ENCODE results near the gene TAF7.
A peak's percentile ranks its signal among the peaks of the same experiment; 100 is the strongest.

TAF7 gene

DNA sequence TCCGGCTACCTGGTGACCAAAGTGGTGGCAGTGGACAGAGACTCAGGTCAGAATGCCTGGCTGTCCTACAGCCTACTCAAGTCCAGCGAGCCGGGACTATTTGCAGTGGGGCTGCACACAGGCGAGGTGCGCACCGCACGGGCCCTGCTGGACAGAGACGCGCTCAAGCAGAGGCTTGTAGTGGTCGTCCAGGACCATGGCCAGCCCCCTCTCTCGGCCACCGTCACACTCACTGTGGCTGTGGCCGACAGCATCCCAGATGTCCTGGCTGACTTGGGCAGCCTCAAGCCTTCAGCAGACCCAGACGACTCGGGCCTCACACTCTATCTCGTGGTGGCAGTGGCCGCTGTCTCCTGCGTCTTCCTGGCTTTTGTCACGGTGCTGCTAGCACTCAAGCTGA is 36.4 kb upstream of the TAF7 start:
- H3K9ac ChIP-seq (ENCODE audit: low read depth, low read length, poor library complexity, severe bottlenecking) = no peak overlapping the region
- no peaks in the 10 kb centered on the region for H3F3A ChIP-seq (ENCODE audit: low read depth)
- no peak overlapping the region for H3K4me3 ChIP-seq (ENCODE audit: low read length, poor library complexity, severe bottlenecking)
- H3K4me1 ChIP-seq (ENCODE audit: insufficient read depth, low read length, poor library complexity, severe bottlenecking) = no peaks in the 10 kb centered on the region
- H3K9me2 ChIP-seq (replicated peaks; ENCODE audit: low read depth, low read length) = no peaks in the 10 kb centered on the region
- H3K9me3 ChIP-seq (ENCODE audit: insufficient read depth, low read depth, low read length) = no peaks in the 10 kb centered on the region
- no peak for TF ChIP-seq CTCF (conservative IDR thresholded peaks at IDR 0.05; ENCODE audit: low read length)
- TF ChIP-seq EZH2phosphoT487 (IDR thresholded peaks at IDR 0.05; ENCODE audit: borderline replicate concordance) = no peak
- H2AFZ ChIP-seq (ENCODE audit: low read length) = no peak overlapping the region
- no peaks in the 10 kb centered on the region for H4K20me1 ChIP-seq (ENCODE audit: insufficient read depth, low read length, poor library complexity, severe bottlenecking)
- no peak overlapping the region for H3K4me2 ChIP-seq (ENCODE audit: low read depth, low read length, poor library complexity, severe bottlenecking)
- H3K36me3 ChIP-seq (ENCODE audit: insufficient read depth, low read length) = no peaks in the 10 kb centered on the region
- no peaks in the 10 kb centered on the region for H3K27me3 ChIP-seq (ENCODE audit: insufficient read depth, low read length, poor library complexity, severe bottlenecking)
- no peaks in the 10 kb centered on the region for H3K79me2 ChIP-seq (ENCODE audit: insufficient read depth, low read length)

DNA sequence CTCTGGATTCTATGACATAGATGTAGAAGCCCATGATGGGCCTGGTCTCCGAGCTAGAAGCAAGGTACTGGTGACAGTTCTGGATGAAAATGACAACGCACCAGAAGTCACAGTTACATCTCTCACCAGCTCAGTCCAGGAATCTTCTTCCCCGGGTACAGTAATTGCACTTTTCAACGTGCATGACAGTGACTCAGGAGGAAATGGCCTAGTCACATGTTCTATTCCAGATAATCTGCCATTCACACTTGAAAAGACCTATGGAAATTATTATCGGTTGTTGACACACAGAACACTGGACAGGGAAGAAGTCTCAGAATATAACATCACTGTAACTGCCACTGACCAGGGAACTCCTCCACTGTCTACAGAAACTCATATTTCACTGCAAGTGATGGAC is 35.5 kb upstream of the TAF7 start:
- no peaks in the 10 kb centered on the region for H3K79me2 ChIP-seq (ENCODE audit: insufficient read depth, low read length)
- H3K4me3 ChIP-seq (ENCODE audit: low read length, poor library complexity, severe bottlenecking) = no peak overlapping the region
- no peaks in the 10 kb centered on the region for H3K9me3 ChIP-seq (ENCODE audit: insufficient read depth, low read depth, low read length)
- H2AFZ ChIP-seq (ENCODE audit: low read length) = no peak overlapping the region
- H3K4me1 ChIP-seq (ENCODE audit: insufficient read depth, low read length, poor library complexity, severe bottlenecking) = no peaks in the 10 kb centered on the region
- H3K27me3 ChIP-seq (ENCODE audit: insufficient read depth, low read length, poor library complexity, severe bottlenecking) = no peaks in the 10 kb centered on the region
- H3K9me2 ChIP-seq (replicated peaks; ENCODE audit: low read depth, low read length) = no peaks in the 10 kb centered on the region
- H3K36me3 ChIP-seq (ENCODE audit: insufficient read depth, low read length) = no peaks in the 10 kb centered on the region
- no peaks in the 10 kb centered on the region for H3F3A ChIP-seq (ENCODE audit: low read depth)
- H3K4me2 ChIP-seq (ENCODE audit: low read depth, low read length, poor library complexity, severe bottlenecking) = no peak overlapping the region
- no peaks in the 10 kb centered on the region for H4K20me1 ChIP-seq (ENCODE audit: insufficient read depth, low read length, poor library complexity, severe bottlenecking)
- TF ChIP-seq EZH2phosphoT487 (IDR thresholded peaks at IDR 0.05; ENCODE audit: borderline replicate concordance) = no peak
- no peak overlapping the region for H3K9ac ChIP-seq (ENCODE audit: low read depth, low read length, poor library complexity, severe bottlenecking)

GRCh38 chr5:141355641-141356040 is 35.1 kb upstream of the TAF7 start:
- Histone ChIP-seq H3K27me3 (ENCODE audit: insufficient read depth, low read length, poor library complexity, severe bottlenecking) (no peaks in the 10 kb centered on the region), H2AFZ (ENCODE audit: low read length) (no peak overlapping the region), H3K4me2 (ENCODE audit: low read depth, low read length, poor library complexity, severe bottlenecking) (no peak overlapping the region), H3K9me3 (ENCODE audit: insufficient read depth, low read depth, low read length) (no peaks in the 10 kb centered on the region), H4K20me1 (ENCODE audit: insufficient read depth, low read length, poor library complexity, severe bottlenecking) (no peaks in the 10 kb centered on the region), H3K9ac (ENCODE audit: low read depth, low read length, poor library complexity, severe bottlenecking) (no peak overlapping the region), H3K4me1 (ENCODE audit: insufficient read depth, low read length, poor library complexity, severe bottlenecking) (no peaks in the 10 kb centered on the region), H3K36me3 (ENCODE audit: insufficient read depth, low read length) (no peaks in the 10 kb centered on the region), H3K4me3 (ENCODE audit: low read length, poor library complexity, severe bottlenecking) (no peak overlapping the region), H3F3A (ENCODE audit: low read depth) (no peaks in the 10 kb centered on the region), H3K79me2 (ENCODE audit: insufficient read depth, low read length) (no peaks in the 10 kb centered on the region), H3K9me2 (replicated peaks; ENCODE audit: low read depth, low read length) (no peaks in the 10 kb centered on the region)
- TF ChIP-seq EZH2phosphoT487 (IDR thresholded peaks at IDR 0.05; ENCODE audit: borderline replicate concordance) (no peak), CTCF (conservative IDR thresholded peaks at IDR 0.05; ENCODE audit: low read length) (no peak)

DNA sequence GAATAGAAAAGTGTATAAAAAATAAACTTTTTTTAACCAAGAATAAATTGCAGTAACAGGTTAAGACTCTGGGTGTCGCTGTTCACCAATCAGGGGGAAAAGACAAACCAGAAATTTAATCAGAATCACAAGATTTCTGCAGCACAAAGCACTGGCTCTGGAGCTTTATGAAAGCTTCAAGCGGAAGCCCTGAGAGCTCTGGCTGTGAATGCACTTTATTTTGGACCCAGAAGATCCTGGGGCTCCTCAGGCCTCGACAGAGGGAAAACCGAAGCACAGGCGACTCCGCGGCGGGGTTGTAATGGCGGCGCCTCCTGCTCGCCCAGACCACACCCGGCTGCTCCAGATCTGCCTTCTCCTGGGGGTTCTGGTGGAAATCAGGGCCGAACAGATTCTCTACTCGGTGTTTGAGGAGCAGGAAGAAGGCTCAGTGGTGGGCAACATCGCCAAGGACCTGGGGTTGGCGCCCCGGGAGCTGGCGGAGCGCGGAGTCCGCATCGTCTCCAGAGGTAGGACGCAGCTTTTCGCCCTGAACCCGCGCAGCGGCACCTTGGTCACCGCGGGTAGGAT is 34.4 kb upstream of the TAF7 start, which contains the start of gene PCDHGA4:
PCDHGA4 (plus strand) TSS at position 122 of the 570 bp plus-strand sequence; CDS start at position 209, 87 bp downstream.
- Histone ChIP-seq H3K9me2 (replicated peaks; ENCODE audit: low read depth, low read length) (no peaks in the 10 kb centered on the region), H3K27me3 (ENCODE audit: insufficient read depth, low read length, poor library complexity, severe bottlenecking) (no peaks in the 10 kb centered on the region), H2AFZ (ENCODE audit: low read length) (peak within 1 kb of the TSS; percentile 48; the same call in 1 of the 2 replicates), H3K4me2 (ENCODE audit: low read depth, low read length, poor library complexity, severe bottlenecking) (no peak within 1 kb of the TSS), H4K20me1 (ENCODE audit: insufficient read depth, low read length, poor library complexity, severe bottlenecking) (no peaks in the 10 kb centered on the region), H3K9me3 (ENCODE audit: insufficient read depth, low read depth, low read length) (no peaks in the 10 kb centered on the region), H3K4me3 (ENCODE audit: low read length, poor library complexity, severe bottlenecking) (no peak within 1 kb of the TSS), H3K36me3 (ENCODE audit: insufficient read depth, low read length) (no peaks in the 10 kb centered on the region), H3K79me2 (ENCODE audit: insufficient read depth, low read length) (no peaks in the 10 kb centered on the region), H3K9ac (ENCODE audit: low read depth, low read length, poor library complexity, severe bottlenecking) (no peak within 1 kb of the TSS), H3K4me1 (ENCODE audit: insufficient read depth, low read length, poor library complexity, severe bottlenecking) (no peaks in the 10 kb centered on the region), H3F3A (ENCODE audit: low read depth) (no peaks in the 10 kb centered on the region)
- peak; percentile 80 for TF ChIP-seq CTCF (conservative IDR thresholded peaks at IDR 0.05; ENCODE audit: low read length)
- no peak for TF ChIP-seq EZH2phosphoT487 (IDR thresholded peaks at IDR 0.05; ENCODE audit: borderline replicate concordance)

Measured in Loucy (cell line).